H9 (cell line): ENCODE results near the gene CASP10. TPM values are rescaled to one million over a fixed set of nuclear protein-coding genes. Genes with fewer than 3 reads are reported as not detected.

ENCODE experiments used
- DNase-seq: peaks from one replicate; pipeline ENCODE4 v3.0.0-alpha.2; 2017
- H2AFZ ChIP-seq: one replicate; pipeline ENCODE4 v1.6.1; 2013; ENCODE audit warnings: mild to moderate bottlenecking, low read length, control low read depth, moderate library complexity
- H2AK5ac ChIP-seq: 2 replicates; pipeline ENCODE4 v1.6.1; 2013; ENCODE audit warnings: low read length, control low read depth, mixed read lengths; ENCODE audit not compliant: insufficient read length
- H2BK120ac ChIP-seq: one replicate; pipeline ENCODE4 v1.6.1; 2013; ENCODE audit warnings: low read depth, mild to moderate bottlenecking, low read length, control low read depth, inconsistent platforms; ENCODE audit not compliant: poor library complexity, severe bottlenecking
- H2BK12ac ChIP-seq: 2 replicates; pipeline ENCODE4 v1.6.1; 2013; ENCODE audit warnings: low read length, control low read depth, mixed read lengths, low read depth; ENCODE audit not compliant: insufficient read length
- H2BK15ac ChIP-seq: 2 replicates; pipeline ENCODE4 v1.6.1; 2013; ENCODE audit warnings: low read depth, low read length, control low read depth
- H2BK20ac ChIP-seq: one replicate; pipeline ENCODE4 v1.6.1; 2013; ENCODE audit warnings: low read depth, mild to moderate bottlenecking, low read length, control low read depth, inconsistent platforms; ENCODE audit not compliant: poor library complexity, severe bottlenecking
- H2BK5ac ChIP-seq: 2 replicates; pipeline ENCODE4 v1.6.1; 2013; ENCODE audit warnings: low read length, control low read depth, mixed read lengths; ENCODE audit not compliant: insufficient read length
- H3K14ac ChIP-seq: 2 replicates; pipeline ENCODE4 v1.6.1; 2013; ENCODE audit warnings: low read length, control low read depth; ENCODE audit not compliant: insufficient read depth
- H3K18ac ChIP-seq: 2 replicates; pipeline ENCODE4 v1.6.1; 2013; ENCODE audit warnings: low read depth, mild to moderate bottlenecking, mixed read lengths, low read length, control low read depth; ENCODE audit not compliant: insufficient read length
- H3K23ac ChIP-seq: 2 replicates; pipeline ENCODE4 v1.6.1; 2013; ENCODE audit warnings: low read length, control low read depth, mixed read lengths, low read depth; ENCODE audit not compliant: insufficient read length
- H3K23me2 ChIP-seq: 2 replicates; pipeline ENCODE4 v1.6.1; 2013; ENCODE audit warnings: low read depth, mild to moderate bottlenecking, mixed read lengths, low read length, control low read depth; ENCODE audit not compliant: insufficient read length, poor library complexity, severe bottlenecking
- H3K27ac ChIP-seq: 2 replicates; pipeline ENCODE4 v1.5.1; 2013; ENCODE audit warnings: low read length, control low read depth, mixed read lengths, low read depth; ENCODE audit not compliant: insufficient read length
- H3K27me3 ChIP-seq: 2 replicates; pipeline ENCODE4 v1.6.1; 2013; ENCODE audit warnings: low read length, control low read depth, inconsistent platforms; ENCODE audit not compliant: insufficient read depth
- H3K4ac ChIP-seq: 2 replicates; pipeline ENCODE4 v1.6.1; 2013; ENCODE audit warnings: low read depth, mild to moderate bottlenecking, control low read depth, inconsistent platforms, low read length, moderate library complexity
- H3K4me1 ChIP-seq: 2 replicates; pipeline ENCODE4 v1.6.1; 2013; ENCODE audit warnings: low read length, control low read depth, inconsistent platforms; ENCODE audit not compliant: insufficient read depth
- H3K4me2 ChIP-seq: 2 replicates; pipeline ENCODE4 v1.6.1; 2013; ENCODE audit warnings: low read length, control low read depth, mixed read lengths; ENCODE audit not compliant: insufficient read length, insufficient read depth
- H3K56ac ChIP-seq: 2 replicates; pipeline ENCODE4 v1.6.1; 2013; ENCODE audit warnings: low read depth, mild to moderate bottlenecking, mixed read lengths, low read length, control low read depth; ENCODE audit not compliant: insufficient read length
- H3K79me1 ChIP-seq: 2 replicates; pipeline ENCODE4 v1.6.1; 2013; ENCODE audit warnings: low read depth, mild to moderate bottlenecking, moderate library complexity, low read length, control low read depth, inconsistent platforms; ENCODE audit not compliant: insufficient read depth, poor library complexity, severe bottlenecking
- H3K79me2 ChIP-seq: 2 replicates; pipeline ENCODE4 v1.6.1; 2013; ENCODE audit warnings: low read length, control low read depth, inconsistent platforms; ENCODE audit not compliant: insufficient read depth
- H3K9ac ChIP-seq: 2 replicates; pipeline ENCODE4 v1.6.1; 2013; ENCODE audit warnings: low read length, control low read depth, mixed read lengths; ENCODE audit not compliant: insufficient read length; ENCODE audit errors: extremely low read depth
- H3K9me3 ChIP-seq: one replicate; pipeline ENCODE4 v1.6.1; 2013; ENCODE audit warnings: low read depth, low read length, inconsistent platforms; ENCODE audit not compliant: control insufficient read depth
- H3T11ph ChIP-seq: one replicate; pipeline ENCODE4 v1.6.1; 2013; ENCODE audit warnings: mild to moderate bottlenecking, low read length, control low read depth, inconsistent platforms
- H4K20me1 ChIP-seq: one replicate; pipeline ENCODE4 v1.6.1; 2013; ENCODE audit not compliant: control insufficient read depth, insufficient read length, insufficient read depth
- H4K5ac ChIP-seq: 2 replicates; pipeline ENCODE4 v1.6.1; 2013; ENCODE audit warnings: low read depth, mild to moderate bottlenecking, mixed read lengths, low read length, control low read depth; ENCODE audit not compliant: insufficient read length
- H4K8ac ChIP-seq: replicated peaks from 2 replicates; pipeline ENCODE4 v1.6.1; 2013; ENCODE audit warnings: low read length, control low read depth, mixed read lengths, low read depth; ENCODE audit not compliant: insufficient read length
- H4K91ac ChIP-seq: 2 replicates; pipeline ENCODE4 v1.6.1; 2013; ENCODE audit warnings: low read depth, mild to moderate bottlenecking, moderate library complexity, mixed read lengths, low read length, control low read depth; ENCODE audit not compliant: insufficient read length
- H3K27ac Mint-ChIP-seq, 3 experiments: 2 replicates in 2 of 3; 3 replicates in 1 of 3; pipeline ENCODE4 v1.8.0; 2020 to 2021; ENCODE audit warnings: mixed read lengths in 3 of 3, mild to moderate bottlenecking in 1 of 3, moderate library complexity in 1 of 3
- H3K27me3 Mint-ChIP-seq: 2 replicates; pipeline ENCODE4 v1.8.0; 2021; ENCODE audit warnings: low read depth, mild to moderate bottlenecking, moderate library complexity, mixed read lengths
- H3K36me3 Mint-ChIP-seq, 3 experiments: 2 replicates in 2 of 3; 3 replicates in 1 of 3; pipeline ENCODE4 v1.8.0; 2020 to 2021; ENCODE audit warnings: low read depth in 3 of 3, mixed read lengths in 3 of 3; ENCODE audit not compliant: insufficient read depth in 1 of 3
- H3K4me1 Mint-ChIP-seq, 2 experiments: 2 replicates each; pipeline ENCODE4 v1.8.0; 2020; ENCODE audit warnings: mixed read lengths in 2 of 2
- H3K4me3 Mint-ChIP-seq, 2 experiments: 2 replicates in 1 of 2; 3 replicates in 1 of 2; pipeline ENCODE4 v1.8.0; 2020 to 2021; ENCODE audit warnings: mild to moderate bottlenecking in 2 of 2, mixed read lengths in 2 of 2, moderate library complexity in 1 of 2
- H3K9me3 Mint-ChIP-seq, 2 experiments: 2 replicates in 1 of 2; 3 replicates in 1 of 2; pipeline ENCODE4 v1.8.0; 2020; ENCODE audit warnings: mild to moderate bottlenecking in 2 of 2, mixed read lengths in 2 of 2, moderate library complexity in 1 of 2
- CTCF ChIP-seq: fragments of 200-600 bp; sonication (generic); conservative IDR thresholded peaks from 3 replicates; pipeline ENCODE4 v1.8.0; 2021; ENCODE audit warnings: antibody characterized with exemption, mild to moderate bottlenecking
- WGBS: extraction: QIAGEN DNeasy Blood & Tissue Kit; methylation state at CpG from one replicate; pipeline ENCODE4 v1.1.7; 2013; ENCODE audit warnings: missing lambda C conversion rate, low lambda C conversion rate, mixed read lengths; ENCODE audit not compliant: insufficient read length; ENCODE audit errors: extremely low coverage; 5-methylcytosine and 5-hydroxymethylcytosine counted together
- total RNA-seq: library from RNA; stranded (reverse); gene quantifications from 2 replicates; pipeline ENCODE4 v1.2.1, GENCODE V29; 2021

Gene CASP10
- total RNA-seq, 1 experiment from 2014 or later, result 2.7 TPM

GRCh38 chr2:201204655-201205514 is 21.9 kb downstream of the CASP10 start:
- H3K23me2 ChIP-seq, result no peaks in the 10 kb centered on the region

More at GRCh38 chr2:201204655-201205514, 21.9 kb downstream of the CASP10 start:
- H2AFZ ChIP-seq, result no peak overlapping the region
- no peak overlapping the region for H3K4me2 ChIP-seq
- no peaks in the 10 kb centered on the region for H3K27me3 ChIP-seq
- H4K91ac ChIP-seq, result no peak overlapping the region
- no peaks in the 10 kb centered on the region for H4K20me1 ChIP-seq
- WGBS, result no CpG with 5 or more reads among the region's 9 CpGs
- no peak overlapping the region for H2BK15ac ChIP-seq
- no peak overlapping the region for H4K5ac ChIP-seq
- no peaks in the 10 kb centered on the region for H3K4me1 ChIP-seq
- H3K27ac ChIP-seq, result no peak overlapping the region
- no peak overlapping the region for H3K27ac Mint-ChIP-seq
- H3K18ac ChIP-seq, result no peak overlapping the region
- H3K9ac ChIP-seq, result no peak overlapping the region
- H2BK12ac ChIP-seq, result no peak overlapping the region
- TF ChIP-seq CTCF, result no peak
- no peaks in the 10 kb centered on the region for H3K36me3 Mint-ChIP-seq
- H3K23ac ChIP-seq, result no peak overlapping the region
- no peak overlapping the region for H3K4me3 Mint-ChIP-seq
- H3K79me1 ChIP-seq, result no peaks in the 10 kb centered on the region
- H3T11ph ChIP-seq, result no peak overlapping the region
- no peak overlapping the region for H3K56ac ChIP-seq
- no peak for DNase-seq
- H3K4ac ChIP-seq, result no peak overlapping the region
- peaks cover 7% of the 10 kb centered on the region in 2 experiments; a peak in 3 of 4 replicates for H3K4me1 Mint-ChIP-seq
- no peak overlapping the region for H3K14ac ChIP-seq
- no peak overlapping the region for H2BK120ac ChIP-seq
- no peak overlapping the region for H4K8ac ChIP-seq
- H3K27me3 Mint-ChIP-seq, result no peaks in the 10 kb centered on the region
- H3K9me3 Mint-ChIP-seq, result no peaks in the 10 kb centered on the region
- no peak overlapping the region for H2BK20ac ChIP-seq
- H3K79me2 ChIP-seq, result no peaks in the 10 kb centered on the region
- no peaks in the 10 kb centered on the region for H3K9me3 ChIP-seq
- no peak overlapping the region for H2AK5ac ChIP-seq
- no peak overlapping the region for H2BK5ac ChIP-seq
